PFSK-1 (cell line): Measurements from ENCODE around the gene SSH2.

Experiments
- POLR2AphosphoS5 ChIP-seq: IDR thresholded peaks from 2 replicates; pipeline ENCODE4 v1.6.1; 2012; ENCODE audit warnings: low read depth, mild to moderate bottlenecking, control low read depth, low read length, moderate library complexity
- TAF1 ChIP-seq: IDR thresholded peaks from 2 replicates; pipeline ENCODE4 v1.6.1; 2012; ENCODE audit warnings: low read length, control low read depth, borderline replicate concordance; ENCODE audit not compliant: insufficient read depth
- TF ChIP-seq, protein P1 (sequence below), 2 experiments: IDR thresholded peaks; 2 replicates each; pipeline versions ENCODE4 v1.6.1 to v1.8.0; 2011 to 2012; ENCODE audit warnings: low read depth in 2 of 2, low read length in 2 of 2, control low read depth in 1 of 2, inconsistent platforms in 1 of 2, mild to moderate bottlenecking in 1 of 2, moderate library complexity in 1 of 2; ENCODE audit not compliant: insufficient read depth in 1 of 2

DNA sequence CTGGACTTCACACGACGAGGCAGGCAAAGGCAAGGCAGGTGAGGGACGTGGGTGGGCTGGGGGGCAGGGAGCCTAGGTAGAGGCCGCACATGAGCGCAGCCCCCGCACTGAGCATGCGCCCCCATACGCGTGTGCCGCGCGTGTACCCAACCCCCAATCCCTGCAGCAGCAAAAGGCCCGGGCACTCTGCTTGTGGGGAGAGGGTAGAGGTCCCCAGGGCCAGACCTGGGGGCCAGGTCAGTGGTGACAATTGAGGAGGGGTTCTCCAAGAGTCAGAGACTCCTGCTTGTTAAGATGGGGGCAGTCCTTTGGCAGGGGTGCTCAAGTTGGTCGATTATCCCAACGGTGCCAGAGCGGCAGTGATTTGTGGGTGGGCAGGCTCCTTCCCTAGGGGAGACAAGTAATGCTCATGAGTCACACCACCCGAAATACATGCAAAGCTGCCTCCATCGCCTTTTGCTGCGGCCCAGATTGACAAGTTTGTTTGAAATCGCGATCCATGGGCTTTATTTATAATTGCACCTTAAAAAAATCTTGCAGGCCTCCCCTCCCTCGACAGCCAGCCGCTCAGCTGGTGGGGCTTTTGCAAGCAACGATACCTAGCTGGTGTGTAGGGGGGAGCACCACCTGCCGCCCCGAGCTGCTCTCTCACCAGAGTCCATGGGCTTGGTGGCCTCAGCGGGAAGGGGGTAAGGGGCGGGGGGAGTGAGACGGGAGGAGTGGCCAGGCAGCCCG lies 339.4 kb downstream of the SSH2 start:
- TF ChIP-seq TAF1 (no peak), POLR2AphosphoS5 (no peak)
- TF ChIP-seq, protein P1, sequence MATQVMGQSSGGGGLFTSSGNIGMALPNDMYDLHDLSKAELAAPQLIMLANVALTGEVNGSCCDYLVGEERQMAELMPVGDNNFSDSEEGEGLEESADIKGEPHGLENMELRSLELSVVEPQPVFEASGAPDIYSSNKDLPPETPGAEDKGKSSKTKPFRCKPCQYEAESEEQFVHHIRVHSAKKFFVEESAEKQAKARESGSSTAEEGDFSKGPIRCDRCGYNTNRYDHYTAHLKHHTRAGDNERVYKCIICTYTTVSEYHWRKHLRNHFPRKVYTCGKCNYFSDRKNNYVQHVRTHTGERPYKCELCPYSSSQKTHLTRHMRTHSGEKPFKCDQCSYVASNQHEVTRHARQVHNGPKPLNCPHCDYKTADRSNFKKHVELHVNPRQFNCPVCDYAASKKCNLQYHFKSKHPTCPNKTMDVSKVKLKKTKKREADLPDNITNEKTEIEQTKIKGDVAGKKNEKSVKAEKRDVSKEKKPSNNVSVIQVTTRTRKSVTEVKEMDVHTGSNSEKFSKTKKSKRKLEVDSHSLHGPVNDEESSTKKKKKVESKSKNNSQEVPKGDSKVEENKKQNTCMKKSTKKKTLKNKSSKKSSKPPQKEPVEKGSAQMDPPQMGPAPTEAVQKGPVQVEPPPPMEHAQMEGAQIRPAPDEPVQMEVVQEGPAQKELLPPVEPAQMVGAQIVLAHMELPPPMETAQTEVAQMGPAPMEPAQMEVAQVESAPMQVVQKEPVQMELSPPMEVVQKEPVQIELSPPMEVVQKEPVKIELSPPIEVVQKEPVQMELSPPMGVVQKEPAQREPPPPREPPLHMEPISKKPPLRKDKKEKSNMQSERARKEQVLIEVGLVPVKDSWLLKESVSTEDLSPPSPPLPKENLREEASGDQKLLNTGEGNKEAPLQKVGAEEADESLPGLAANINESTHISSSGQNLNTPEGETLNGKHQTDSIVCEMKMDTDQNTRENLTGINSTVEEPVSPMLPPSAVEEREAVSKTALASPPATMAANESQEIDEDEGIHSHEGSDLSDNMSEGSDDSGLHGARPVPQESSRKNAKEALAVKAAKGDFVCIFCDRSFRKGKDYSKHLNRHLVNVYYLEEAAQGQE (IDR thresholded peaks at IDR 0.05; ENCODE audit: insufficient read depth in 1 of 2, low read depth in 2 of 2, low read length in 2 of 2): no peak
